Lower leg skin (tissue), 4 donors: ENCODE measurements around the gene STPG2. TPM values are rescaled to one million over a fixed set of nuclear protein-coding genes. Genes with fewer than 3 reads are reported as not detected.
A peak's percentile ranks its signal among the peaks of the same experiment; 100 is the strongest.

ENCODE experiments used
- DNase-seq, 2 donors: peaks; one replicate each; pipeline ENCODE4 v3.0.0-alpha.2; 2019; ENCODE audit warnings: low spot score in 2 of 2
- H3K4me3 ChIP-seq: fragments of 200-600 bp; sonication (generic); 2 replicates; pipeline ENCODE4 v1.5.1; 2017; ENCODE audit warnings: mild to moderate bottlenecking, low read depth; ENCODE audit not compliant: poor library complexity, severe bottlenecking
- POLR2A ChIP-seq, 2 donors: fragments of 450-650 bp; IDR thresholded peaks; one replicate each; pipeline ENCODE4 v1.6.1; 2016 to 2017; ENCODE audit warnings: antibody characterized with exemption in 2 of 2, mild to moderate bottlenecking in 1 of 2, moderate library complexity in 1 of 2
- WGBS, 2 donors: methylation state at CpG; one replicate each; pipeline ENCODE4 v1.1.5; 2018; 5-methylcytosine and 5-hydroxymethylcytosine counted together
- intact Hi-C: fragments of 100-400 bp; cut with DNase I; formaldehyde crosslinking; loops from one replicate; pipeline ENCODE4 v1.15.0; 2023; ENCODE audit warnings: low total_unique reads
- total RNA-seq, 4 donors: library from RNA; depleted of rRNA; stranded (reverse); fragments of >200 nt; gene quantifications; one replicate each; pipeline ENCODE4 v1.1.0, GENCODE V29; 2016
- TF ChIP-seq, protein P1 (sequence below), 3 donors: fragments of 450-650 bp; IDR thresholded peaks; one replicate each; pipeline ENCODE4 v1.5.1; 2016; ENCODE audit warnings: antibody characterized with exemption in 3 of 3, mild to moderate bottlenecking in 3 of 3, moderate library complexity in 2 of 3

STPG2 gene
- under 1 TPM; 0.21 to 0.84 (median 0.38) TPM for total RNA-seq

GRCh38 chr4:98143001-98143899 is at the start of gene STPG2:
STPG2 (minus strand) TSS chr4:98143476.
- intact Hi-C loops: no loop called here
- H3K4me3 ChIP-seq: peak within 1 kb of the TSS; percentile 41
- 6 to 7% methylated on average over 44 of the region's 44 CpGs for WGBS, 2 donors
- peak; percentile 85 to 97 for DNase-seq
- TF ChIP-seq POLR2A (IDR thresholded peaks at IDR 0.05): no peak
- TF ChIP-seq, protein P1, sequence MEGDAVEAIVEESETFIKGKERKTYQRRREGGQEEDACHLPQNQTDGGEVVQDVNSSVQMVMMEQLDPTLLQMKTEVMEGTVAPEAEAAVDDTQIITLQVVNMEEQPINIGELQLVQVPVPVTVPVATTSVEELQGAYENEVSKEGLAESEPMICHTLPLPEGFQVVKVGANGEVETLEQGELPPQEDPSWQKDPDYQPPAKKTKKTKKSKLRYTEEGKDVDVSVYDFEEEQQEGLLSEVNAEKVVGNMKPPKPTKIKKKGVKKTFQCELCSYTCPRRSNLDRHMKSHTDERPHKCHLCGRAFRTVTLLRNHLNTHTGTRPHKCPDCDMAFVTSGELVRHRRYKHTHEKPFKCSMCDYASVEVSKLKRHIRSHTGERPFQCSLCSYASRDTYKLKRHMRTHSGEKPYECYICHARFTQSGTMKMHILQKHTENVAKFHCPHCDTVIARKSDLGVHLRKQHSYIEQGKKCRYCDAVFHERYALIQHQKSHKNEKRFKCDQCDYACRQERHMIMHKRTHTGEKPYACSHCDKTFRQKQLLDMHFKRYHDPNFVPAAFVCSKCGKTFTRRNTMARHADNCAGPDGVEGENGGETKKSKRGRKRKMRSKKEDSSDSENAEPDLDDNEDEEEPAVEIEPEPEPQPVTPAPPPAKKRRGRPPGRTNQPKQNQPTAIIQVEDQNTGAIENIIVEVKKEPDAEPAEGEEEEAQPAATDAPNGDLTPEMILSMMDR (IDR thresholded peaks at IDR 0.05): no peak

GRCh38 chr4:98185279-98185678 is 42.0 kb upstream of the STPG2 start:
- no peak for TF ChIP-seq POLR2A (IDR thresholded peaks at IDR 0.05)
- TF ChIP-seq, protein P1 (IDR thresholded peaks at IDR 0.05): no peak

GRCh38 chr4:98181809-98182208 is 38.5 kb upstream of the STPG2 start:
- DNase-seq: no peak
- TF ChIP-seq, protein P1 (IDR thresholded peaks at IDR 0.05): no peak
- TF ChIP-seq POLR2A (IDR thresholded peaks at IDR 0.05): no peak
- intact Hi-C loops: no loop called here
- WGBS, 2 donors: 57 to 71% methylated on average over 3 of the region's 3 CpGs
- H3K4me3 ChIP-seq: no peak overlapping the region

More at GRCh38 chr4:98185279-98185678, 42.0 kb upstream of the STPG2 start:
- H3K4me3 ChIP-seq: no peak overlapping the region
- no peak for DNase-seq
- intact Hi-C loops: no loop called here

DNA sequence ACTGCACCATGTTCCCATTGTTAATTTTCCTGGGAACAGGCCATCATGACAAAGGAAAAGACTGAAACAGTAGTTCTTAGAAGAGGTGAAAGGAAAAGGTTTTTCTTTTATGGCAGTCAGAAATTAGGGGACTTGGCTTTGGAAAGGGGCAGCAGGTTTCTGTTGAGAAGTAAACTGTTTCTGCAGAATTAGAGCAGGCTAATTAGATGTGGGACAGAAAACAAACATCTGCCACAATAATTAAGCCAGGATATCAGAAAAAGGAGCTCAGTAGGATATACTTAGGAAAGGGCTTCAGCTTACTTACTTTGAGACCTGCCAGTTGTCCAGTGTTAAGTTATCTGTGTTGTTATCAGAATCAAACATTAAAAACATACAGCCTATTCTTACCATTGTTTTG is 36.7 kb upstream of the STPG2 start:
- DNase-seq: no peak
- intact Hi-C loops: no loop called here
- no peak overlapping the region for H3K4me3 ChIP-seq
- TF ChIP-seq, protein P1 (IDR thresholded peaks at IDR 0.05): no peak
- no peak for TF ChIP-seq POLR2A (IDR thresholded peaks at IDR 0.05)

DNA sequence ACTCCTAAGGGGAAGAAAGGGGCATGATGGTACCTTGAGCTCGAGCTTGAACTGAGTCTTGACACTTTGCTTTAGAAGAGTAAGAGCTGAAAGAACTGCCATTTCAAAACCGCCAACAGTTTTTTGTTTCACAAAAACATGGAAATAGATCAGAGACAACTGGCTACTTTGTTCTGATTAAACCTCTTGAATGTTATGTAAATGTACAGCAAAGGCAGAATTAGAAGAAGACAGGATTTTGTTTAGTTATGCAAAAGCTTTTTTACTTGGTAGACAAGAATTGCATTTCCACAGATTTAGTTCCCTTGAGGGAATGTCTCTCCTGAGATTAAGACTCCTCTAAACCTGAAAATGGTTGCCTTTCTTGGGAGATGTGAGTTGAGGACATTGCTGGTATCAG is 33.3 kb upstream of the STPG2 start:
- H3K4me3 ChIP-seq: no peak overlapping the region
- WGBS, 2 donors: 67 to 80% methylated on average over 2 of the region's 2 CpGs
- no peak for DNase-seq
- intact Hi-C loops: loop anchor here (2.0 kb wide), 1 partner anchor 40 kb away; no protein-coding TSS in a partner anchor
- TF ChIP-seq, protein P1 (IDR thresholded peaks at IDR 0.05): no peak
- TF ChIP-seq POLR2A (IDR thresholded peaks at IDR 0.05): no peak
